Measurements from ENCODE around the gene AEBP2.
"Not testable (repeated sequence)": the region's sequence is repeated elsewhere in the genome, so short reads cannot be mapped to it uniquely, and the experiment has no call there.

AEBP2 gene

GRCh38 chr12:19423166-19423930 is 15.9 kb upstream of the AEBP2 start:
- DNase-seq = no peak

DNA sequence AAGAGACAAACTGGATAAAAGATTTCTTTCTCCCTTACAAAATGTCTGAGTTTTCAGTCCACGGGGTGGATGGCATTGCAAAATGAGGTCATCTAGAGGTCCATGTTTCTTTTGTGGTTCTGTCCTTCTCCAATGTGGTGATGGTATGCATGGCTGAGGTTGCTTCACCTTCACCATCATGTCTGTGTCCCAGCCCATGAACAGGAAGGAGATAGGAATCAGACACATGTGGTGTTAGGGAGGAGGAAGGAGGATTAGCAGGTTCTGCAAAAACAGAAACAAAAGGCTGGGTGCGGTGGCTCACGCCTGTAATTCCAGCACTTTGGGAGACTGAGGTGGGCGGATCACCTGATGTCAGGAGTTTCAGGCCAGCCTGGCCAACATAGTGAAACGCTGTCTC is 11.0 kb upstream of the AEBP2 start:
- no peak for DNase-seq

DNA sequence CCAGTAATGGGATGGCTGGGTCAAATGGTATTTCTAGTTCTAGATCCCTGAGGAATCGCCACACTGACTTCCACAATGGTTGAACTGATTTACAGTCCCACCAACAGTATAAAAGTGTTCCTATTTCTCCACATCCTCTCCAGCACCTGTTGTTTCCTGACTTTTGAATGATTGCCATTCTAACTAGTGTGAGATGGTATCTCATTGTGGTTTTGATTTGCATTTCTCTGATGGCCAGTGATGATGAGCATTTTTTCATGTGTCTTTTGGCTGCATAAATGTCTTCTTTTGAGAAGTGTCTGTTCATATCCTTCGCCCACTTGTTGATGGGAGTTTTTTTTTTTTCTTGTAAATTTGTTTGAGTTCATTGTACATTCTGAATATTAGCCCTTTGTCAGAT is 9.8 kb upstream of the AEBP2 start:
- not testable (repeated sequence) for DNase-seq

DNA sequence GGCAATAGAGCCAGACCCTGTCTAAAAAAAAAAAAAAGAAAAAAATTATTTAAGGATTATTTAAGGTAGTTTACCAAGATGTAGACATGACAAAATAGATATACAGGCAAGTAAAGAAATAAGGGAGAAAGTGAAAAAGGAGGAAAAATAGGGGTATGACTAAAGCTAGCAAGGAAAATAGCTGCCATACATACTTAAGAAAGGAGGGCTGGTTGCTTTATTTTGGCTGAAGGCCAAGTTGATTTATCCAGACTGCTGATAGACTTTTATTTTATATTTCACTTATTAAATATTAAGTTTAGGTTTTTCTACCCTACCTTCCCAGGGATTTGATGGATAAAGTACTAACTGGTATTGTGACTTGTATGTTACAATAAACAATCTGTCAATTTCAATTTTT is 8.3 kb upstream of the AEBP2 start:
- DNase-seq = no peak

DNA sequence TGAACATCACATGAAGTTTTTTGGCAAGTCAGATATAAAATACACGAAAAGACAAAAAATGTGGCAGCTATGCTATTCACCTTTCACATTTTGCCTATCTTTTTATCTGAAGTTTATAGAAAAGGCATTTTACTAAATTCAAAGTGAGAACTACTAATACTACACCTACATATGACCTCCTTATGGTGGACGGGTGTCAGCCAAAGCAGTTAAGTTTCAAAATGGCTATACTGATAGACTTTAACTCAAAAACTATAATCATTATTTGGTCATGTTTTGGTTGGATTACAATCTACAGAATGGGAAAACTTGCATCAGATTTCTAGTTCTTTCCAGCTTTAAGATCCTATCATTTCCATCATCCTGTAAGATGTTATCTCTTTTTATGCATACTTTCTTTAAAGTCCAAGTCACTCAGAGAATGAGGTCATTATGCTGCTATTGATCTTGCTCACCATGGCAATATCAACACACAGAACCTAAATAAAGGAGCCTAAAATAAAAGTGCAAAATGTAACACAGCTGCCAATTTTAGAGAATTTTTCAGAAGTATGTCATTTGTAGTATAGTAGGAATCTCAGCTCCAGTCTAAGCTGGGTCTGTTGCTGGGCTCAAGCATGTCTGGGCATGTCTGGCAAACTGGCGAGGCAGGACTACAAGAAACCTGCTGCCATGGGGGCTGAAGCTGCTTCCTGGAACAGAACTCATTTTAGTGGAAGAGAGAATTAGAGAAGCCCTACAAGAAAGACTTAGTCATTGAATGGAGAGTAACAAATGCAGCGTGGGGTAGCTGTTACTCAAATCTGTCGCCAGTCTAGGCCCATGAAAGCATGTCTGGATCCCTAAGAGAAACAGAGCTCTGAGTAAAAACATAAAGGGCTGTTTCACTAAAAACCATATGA is 7.6 kb upstream of the AEBP2 start:
- DNase-seq = no peak

GRCh38 chr12:19432309-19433170 is 6.8 kb upstream of the AEBP2 start:
- DNase-seq = no peak

- no peak for DNase-seq
Observed at GRCh38 chr12:19434538-19434937, 4.8 kb upstream of the AEBP2 start.

DNA sequence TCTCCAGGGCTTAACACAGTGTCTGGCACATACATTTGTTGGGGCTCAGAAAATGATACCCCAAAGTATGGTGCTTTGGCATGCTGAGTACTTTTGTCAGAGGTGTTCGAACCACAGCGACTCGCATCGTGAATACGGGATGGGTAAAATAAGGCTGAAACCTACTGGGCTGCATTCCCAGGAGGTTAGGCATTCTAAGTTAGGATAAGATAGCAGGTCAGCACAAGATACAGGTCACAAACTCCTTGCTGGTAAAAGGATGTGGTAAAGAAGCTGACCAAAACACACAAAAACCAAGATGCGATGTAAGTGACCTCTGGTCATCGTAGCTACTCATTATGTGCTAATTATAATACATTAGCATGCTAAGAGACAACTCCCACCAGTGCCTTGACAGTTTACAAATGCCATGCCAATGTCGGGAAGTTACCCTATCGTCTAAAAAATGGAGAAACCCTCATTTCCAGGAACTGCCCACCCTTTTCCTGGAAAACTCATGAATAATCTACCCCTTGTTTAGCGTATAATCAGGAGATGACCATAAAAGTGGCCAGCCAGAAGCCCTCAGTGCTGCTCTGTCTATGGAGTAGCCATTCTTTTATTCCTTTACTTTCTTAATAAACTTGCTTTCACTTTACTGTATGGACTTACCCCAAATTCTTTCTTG is 3.3 kb upstream of the AEBP2 start:
- DNase-seq = no peak

DNA sequence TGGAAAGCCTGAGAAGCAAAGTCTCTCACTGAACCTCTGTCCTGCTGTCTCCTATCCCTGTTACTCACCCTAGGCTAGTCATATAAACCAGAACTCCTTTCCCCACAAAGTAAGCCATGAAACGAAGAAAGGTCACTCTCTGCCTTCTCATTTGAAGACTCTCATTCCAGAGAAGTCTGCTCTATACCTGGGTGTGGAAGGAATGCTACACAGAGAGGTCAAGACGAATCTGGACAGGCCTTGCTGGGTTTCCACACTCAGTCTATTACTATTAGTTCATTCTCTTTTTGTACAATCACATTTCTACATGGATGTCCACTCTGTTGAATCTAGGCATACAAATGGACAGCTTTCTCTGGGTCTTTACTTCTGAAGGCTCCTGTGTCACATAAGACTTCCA is 2.4 kb upstream of the AEBP2 start:
- no peak for DNase-seq

DNA sequence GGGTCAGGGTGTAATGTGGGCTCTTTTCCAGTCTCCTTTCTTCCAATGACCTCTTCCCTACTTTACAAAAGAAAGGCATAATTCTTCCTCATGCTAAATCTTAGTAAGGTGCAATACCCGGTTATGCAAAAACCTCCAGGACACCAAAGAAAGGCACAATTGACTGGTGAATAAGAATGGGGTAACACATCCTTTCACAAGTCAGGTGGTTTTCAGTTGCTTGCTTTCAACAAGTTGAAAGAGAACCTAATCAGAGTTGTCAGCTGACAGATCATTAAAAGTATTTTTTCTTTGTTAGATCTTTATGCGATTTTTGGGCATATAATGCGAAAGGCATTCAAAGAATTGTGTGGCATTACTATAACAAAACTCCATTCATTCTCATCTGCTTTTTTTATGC is 1.3 kb upstream of the AEBP2 start:
- DNase-seq = no peak

DNA sequence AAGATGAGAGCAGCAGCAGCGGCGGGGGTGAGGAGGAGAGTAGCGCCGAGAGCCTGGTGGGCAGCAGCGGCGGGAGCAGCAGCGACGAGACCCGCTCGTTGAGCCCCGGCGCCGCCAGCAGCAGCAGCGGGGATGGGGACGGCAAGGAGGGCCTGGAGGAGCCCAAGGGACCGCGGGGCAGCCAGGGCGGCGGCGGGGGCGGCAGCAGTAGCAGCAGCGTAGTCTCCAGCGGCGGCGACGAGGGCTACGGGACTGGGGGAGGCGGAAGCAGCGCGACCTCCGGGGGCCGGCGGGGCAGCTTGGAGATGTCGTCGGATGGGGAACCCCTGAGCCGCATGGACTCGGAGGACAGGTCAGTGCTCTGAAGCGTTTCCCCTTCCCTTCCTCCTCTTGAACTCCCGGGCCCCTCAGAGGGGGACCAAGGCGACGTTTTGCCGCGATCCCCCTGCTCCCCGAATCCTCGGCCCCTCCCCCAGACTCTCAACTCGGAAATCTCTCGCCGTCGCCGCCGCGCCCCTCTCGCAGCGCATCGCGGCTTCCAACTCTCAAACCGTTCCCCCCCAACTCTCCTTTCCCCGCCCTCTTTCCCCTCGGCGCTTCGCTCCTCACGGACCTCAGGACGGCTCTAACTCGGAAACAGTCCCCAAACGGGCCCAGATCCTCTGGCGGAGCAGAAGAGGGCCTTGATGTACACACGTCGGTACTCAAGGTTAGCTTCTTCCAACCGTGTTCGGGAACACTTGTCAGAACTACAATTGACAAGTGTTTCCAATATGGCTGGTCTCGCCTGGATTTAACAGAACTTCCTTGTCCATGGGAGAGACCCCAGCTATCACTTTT is 947 bp downstream of the AEBP2 start:
- DNase-seq = peak; percentile 29 to 54

- no peak for DNase-seq
Observed at GRCh38 chr12:19440916-19441315, 1.6 kb downstream of the AEBP2 start.

DNA sequence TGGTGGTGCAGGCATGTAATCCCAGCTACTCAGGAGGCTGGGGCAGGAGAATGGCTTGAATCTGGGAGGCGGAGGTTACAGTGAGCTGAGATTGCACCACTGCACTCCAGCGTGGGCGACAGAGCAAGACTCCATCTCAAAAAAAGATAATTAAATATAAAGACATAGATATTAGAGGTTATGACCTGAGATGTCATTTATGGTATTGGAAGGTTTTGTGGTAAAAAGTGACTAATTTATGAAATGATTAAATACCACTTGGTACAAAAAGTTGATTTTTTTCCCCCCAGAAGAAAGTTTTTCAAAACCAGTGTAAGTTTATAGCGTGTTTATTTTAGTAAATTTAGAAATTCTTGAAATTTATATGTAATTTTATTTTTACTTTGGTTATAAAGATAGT is 4.3 kb downstream of the AEBP2 start:
- no peak for DNase-seq

DNA sequence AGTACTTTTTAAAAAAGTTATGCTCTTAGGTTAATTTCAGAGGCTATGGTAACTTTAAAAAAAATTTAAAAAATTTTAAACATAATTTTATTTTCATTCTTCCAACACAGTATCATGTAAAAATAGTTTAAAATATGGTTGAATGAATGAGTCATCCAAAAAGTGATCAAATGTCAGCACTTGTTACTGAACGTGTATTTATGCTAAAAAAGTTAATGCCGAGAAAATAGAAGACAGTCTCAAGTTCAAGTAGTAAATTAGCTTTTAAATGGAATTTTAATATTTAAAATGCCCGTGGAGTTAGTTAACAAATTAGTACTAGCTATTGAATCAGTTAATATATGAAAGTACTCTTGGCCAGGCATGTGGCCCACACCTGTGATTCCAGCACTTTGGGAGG is 4.8 kb downstream of the AEBP2 start:
- DNase-seq = no peak

- DNase-seq = no peak
Observed at GRCh38 chr12:19447386-19447785, 8.1 kb downstream of the AEBP2 start.

- DNase-seq = no peak
Observed at GRCh38 chr12:19449814-19450213, 10.5 kb downstream of the AEBP2 start.

DNA sequence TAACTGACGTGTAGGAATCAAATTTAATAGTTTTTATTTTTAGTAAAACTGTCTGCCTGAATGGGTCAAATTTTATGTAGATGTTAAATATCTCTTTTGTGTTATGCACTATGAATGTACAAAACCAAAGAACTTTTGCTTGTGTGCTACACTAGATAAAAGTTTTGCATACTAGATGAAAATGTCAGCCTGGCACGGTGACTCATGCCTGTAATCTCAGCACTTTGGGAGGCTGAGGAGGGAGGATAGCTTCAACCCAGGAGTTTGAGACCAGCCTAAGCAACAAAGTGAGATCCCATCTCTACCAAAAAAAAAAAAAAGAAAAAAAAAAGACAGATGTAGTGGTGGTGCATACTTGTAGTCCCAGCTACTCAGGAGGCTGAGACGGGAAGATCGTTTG is 11.1 kb downstream of the AEBP2 start:
- DNase-seq = no peak

DNA sequence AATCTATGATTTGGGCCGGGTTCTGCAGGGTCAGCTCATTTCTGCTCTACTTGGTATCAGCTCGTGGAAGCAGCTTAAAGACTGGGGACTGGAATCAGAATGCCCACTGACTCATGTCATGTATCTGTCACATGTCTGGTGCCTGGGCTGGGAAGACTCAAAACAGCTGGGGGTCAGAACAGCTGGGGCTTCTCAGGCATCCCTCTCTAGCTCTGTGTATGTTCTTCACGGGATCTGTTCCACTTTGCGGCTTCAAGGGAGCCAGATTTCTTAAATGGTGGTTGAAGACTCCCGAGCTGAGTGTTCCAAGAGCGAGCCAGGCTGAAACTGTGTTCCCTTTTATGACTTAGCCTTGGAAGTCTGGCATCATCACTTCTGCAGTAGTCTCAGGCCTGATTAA is 11.9 kb downstream of the AEBP2 start:
- DNase-seq = no peak

DNA sequence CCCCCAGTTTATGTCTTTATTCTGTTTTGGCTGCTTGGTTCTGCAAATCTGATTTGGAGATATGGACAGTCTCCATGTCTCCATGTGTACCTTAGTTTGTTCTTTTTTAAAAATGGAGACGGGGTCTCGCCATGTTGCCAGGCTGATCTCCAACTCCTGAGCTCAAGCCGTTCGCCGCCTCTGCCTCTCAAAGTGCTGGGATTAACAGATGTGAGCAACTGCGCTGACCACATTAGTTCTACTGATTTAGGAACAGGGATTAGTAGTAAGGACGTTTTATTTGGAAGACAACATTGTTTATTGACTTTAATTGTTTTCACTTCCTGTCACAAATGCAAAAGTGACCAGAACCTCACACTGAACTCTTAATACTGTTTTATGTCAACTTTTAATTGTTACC is 14.7 kb downstream of the AEBP2 start:
- no peak for DNase-seq

DNA sequence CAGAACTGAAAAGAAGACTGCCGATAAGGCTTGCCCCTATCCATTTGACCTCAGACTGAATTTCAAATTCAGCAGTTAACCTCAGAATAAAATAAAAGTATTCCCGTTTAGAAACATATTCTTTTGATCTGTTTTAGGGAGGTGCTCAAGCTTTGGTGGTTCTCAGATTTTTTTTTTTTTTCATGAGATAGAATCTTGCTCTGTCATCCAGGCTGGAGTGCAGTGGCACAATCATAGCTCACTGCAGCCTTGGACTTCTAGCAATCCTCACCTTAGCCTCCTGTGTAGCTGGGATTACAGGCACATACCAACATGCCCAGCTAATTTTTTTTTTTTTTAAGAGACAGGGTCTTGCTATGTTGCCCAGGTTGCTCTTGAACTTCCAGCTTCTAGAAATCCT is 15.5 kb downstream of the AEBP2 start:
- no peak for DNase-seq

GRCh38 chr12:19456176-19456575 is 16.9 kb downstream of the AEBP2 start:
- no peak for DNase-seq

- no peak for DNase-seq
Observed at GRCh38 chr12:19457561-19457960, 18.3 kb downstream of the AEBP2 start.

Data from SW 1271 (cell line).